Uterus (tissue), 4 donors: Measurements from ENCODE around the gene NEXMIF. TPM values are rescaled to one million over a fixed set of nuclear protein-coding genes. Genes with fewer than 3 reads are reported as not detected.

Experiments
- DNase-seq, 2 donors: peaks; one replicate each; pipeline ENCODE4 v3.0.0-alpha.2; 2019 to 2020
- H3K27ac ChIP-seq, 2 donors: fragments of 200-600 bp; sonication (generic); 1 replicate in 1 of 2; 2 replicates in 1 of 2; pipeline ENCODE4 v1.5.1; 2016 to 2018
- H3K27me3 ChIP-seq, 2 donors: fragments of 200-600 bp; sonication (generic); one replicate each; pipeline ENCODE4 v1.5.1; 2018 to 2019; ENCODE audit warnings: control low read depth in 1 of 2
- H3K36me3 ChIP-seq, 2 donors: fragments of 200-600 bp; sonication (generic); one replicate each; pipeline ENCODE4 v1.5.1; 2019; ENCODE audit warnings: control low read depth in 1 of 2
- H3K4me1 ChIP-seq, 2 donors: fragments of 200-600 bp; sonication (generic); one replicate each; pipeline ENCODE4 v1.5.1; 2018 to 2019; ENCODE audit warnings: control low read depth in 1 of 2
- H3K4me3 ChIP-seq, 2 donors: fragments of 200-600 bp; sonication (generic); 1 replicate in 1 of 2; 2 replicates in 1 of 2; pipeline ENCODE4 v1.5.1; 2018 to 2019; ENCODE audit warnings: mild to moderate bottlenecking in 1 of 2
- H3K9me3 ChIP-seq, 2 donors: fragments of 200-600 bp; sonication (generic); one replicate each; pipeline ENCODE4 v1.5.1; 2019; ENCODE audit warnings: control low read depth in 1 of 2
- CTCF ChIP-seq, 4 experiments: fragments of 200-600 bp in 2 of 4; fragments of 450-650 bp in 2 of 4; sonication (generic) in 2 of 4; IDR thresholded peaks; one replicate each; pipeline ENCODE4 v1.5.1; 2016 to 2019; ENCODE audit warnings: antibody characterized with exemption in 4 of 4, mild to moderate bottlenecking in 2 of 4, moderate library complexity in 1 of 4
- POLR2A ChIP-seq, 2 donors: fragments of 450-650 bp; IDR thresholded peaks; one replicate each; pipeline ENCODE4 v1.6.1; 2016; ENCODE audit warnings: antibody characterized with exemption in 2 of 2, mild to moderate bottlenecking in 1 of 2, moderate library complexity in 1 of 2
- intact Hi-C: fragments of 100-400 bp; cut with DNase I; formaldehyde crosslinking; loops from one replicate; pipeline ENCODE4 v1.15.1; 2023; ENCODE audit warnings: low total_unique reads
- total RNA-seq, 4 donors: library from RNA; depleted of rRNA in 3 of 4; stranded (reverse); fragments of >200 nt in 3 of 4; gene quantifications; one replicate each; pipeline versions ENCODE4 v1.1.0 to v1.2.4, GENCODE V29; 2014 to 2023
- donor health status: DM: yes; HTN: yes; CAD: no.

Gene NEXMIF
- total RNA-seq, 4 donors from 2014 or later: 0.77 to 10.0 (median 2.9) TPM

GRCh38 chrX:74788545-74789086 is 136.6 kb downstream of the NEXMIF start:
- TF ChIP-seq POLR2A (IDR thresholded peaks at IDR 0.05) (no peak), CTCF (IDR thresholded peaks at IDR 0.05) (no peak)
- DNase-seq: no peak
- Histone ChIP-seq H3K9me3 (no peaks in the 10 kb centered on the region), H3K4me3 (no peak overlapping the region), H3K4me1 (no peaks in the 10 kb centered on the region), H3K27ac (no peak overlapping the region), H3K27me3 (no peaks in the 10 kb centered on the region), H3K36me3 (no peaks in the 10 kb centered on the region)
- intact Hi-C loops: no loop called here

- H3K4me1 ChIP-seq: no peaks in the 10 kb centered on the region
- no peaks in the 10 kb centered on the region for H3K36me3 ChIP-seq
- H3K4me3 ChIP-seq: no peak overlapping the region
- intact Hi-C loops: no loop called here
- H3K9me3 ChIP-seq: no peaks in the 10 kb centered on the region
- H3K27ac ChIP-seq: no peak overlapping the region
- H3K27me3 ChIP-seq: no peaks in the 10 kb centered on the region
- TF ChIP-seq POLR2A (IDR thresholded peaks at IDR 0.05): no peak
- TF ChIP-seq CTCF (IDR thresholded peaks at IDR 0.05): no peak
- DNase-seq: no peak
Measured at GRCh38 chrX:74784629-74785028, 140.6 kb downstream of the NEXMIF start.

DNA sequence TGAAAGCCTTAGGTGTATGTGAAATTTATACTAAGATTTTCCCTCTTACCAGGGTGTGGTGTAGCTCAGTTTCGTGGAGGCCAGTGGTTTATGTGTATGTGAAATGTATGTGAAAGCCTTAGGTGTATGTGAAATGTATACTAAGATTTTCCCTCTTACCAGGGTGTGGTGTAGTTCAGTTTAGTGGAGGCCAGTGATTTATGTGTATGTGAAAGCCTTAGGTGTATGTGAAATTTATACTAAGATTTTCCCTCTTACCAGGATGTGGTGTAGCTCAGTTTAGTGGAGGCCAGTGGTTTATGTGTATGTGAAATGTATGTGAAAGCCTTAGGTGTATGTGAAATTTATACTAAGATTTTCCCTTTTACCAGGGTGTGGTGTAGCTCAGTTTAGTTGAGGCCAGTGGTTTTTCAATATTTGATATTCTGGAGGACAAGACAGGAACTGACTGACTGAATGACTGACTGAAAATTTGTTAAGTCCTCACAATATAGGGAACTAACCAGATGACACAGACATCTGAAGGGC is 143.7 kb downstream of the NEXMIF start:
- DNase-seq: no peak
- no peaks in the 10 kb centered on the region for H3K9me3 ChIP-seq
- H3K36me3 ChIP-seq: no peaks in the 10 kb centered on the region
- H3K27ac ChIP-seq: no peak overlapping the region
- no peak overlapping the region for H3K4me3 ChIP-seq
- H3K27me3 ChIP-seq: no peaks in the 10 kb centered on the region
- no peaks in the 10 kb centered on the region for H3K4me1 ChIP-seq
- TF ChIP-seq POLR2A (IDR thresholded peaks at IDR 0.05) (no peak), CTCF (IDR thresholded peaks at IDR 0.05) (no peak)
- intact Hi-C loops: no loop called here

- Histone ChIP-seq H3K4me1 (no peaks in the 10 kb centered on the region), H3K27ac (no peak overlapping the region), H3K27me3 (no peaks in the 10 kb centered on the region), H3K36me3 (no peaks in the 10 kb centered on the region), H3K9me3 (no peaks in the 10 kb centered on the region), H3K4me3 (no peak overlapping the region)
- no peak for DNase-seq
- intact Hi-C loops: no loop called here
- TF ChIP-seq CTCF (IDR thresholded peaks at IDR 0.05): no peak
- no peak for TF ChIP-seq POLR2A (IDR thresholded peaks at IDR 0.05)
Measured at GRCh38 chrX:74779175-74779574, 146.1 kb downstream of the NEXMIF start.

- TF ChIP-seq CTCF (IDR thresholded peaks at IDR 0.05) (no peak), POLR2A (IDR thresholded peaks at IDR 0.05) (no peak)
- Histone ChIP-seq H3K4me3 (no peak overlapping the region), H3K27ac (no peak overlapping the region), H3K4me1 (no peaks in the 10 kb centered on the region), H3K36me3 (no peaks in the 10 kb centered on the region), H3K27me3 (no peaks in the 10 kb centered on the region), H3K9me3 (no peaks in the 10 kb centered on the region)
- intact Hi-C loops: no loop called here
- no peak for DNase-seq
Measured at GRCh38 chrX:74774988-74775387, 150.3 kb downstream of the NEXMIF start.
